Measurements from ENCODE around the gene CACNG8.

GRCh38 chr19:53958168-53958571 lies 4.6 kb upstream of the CACNG8 start:
- TF ChIP-seq POLR2AphosphoS5 (IDR thresholded peaks at IDR 0.05; ENCODE audit: low read depth, low read length) = no peak
- TF ChIP-seq, protein P1, sequence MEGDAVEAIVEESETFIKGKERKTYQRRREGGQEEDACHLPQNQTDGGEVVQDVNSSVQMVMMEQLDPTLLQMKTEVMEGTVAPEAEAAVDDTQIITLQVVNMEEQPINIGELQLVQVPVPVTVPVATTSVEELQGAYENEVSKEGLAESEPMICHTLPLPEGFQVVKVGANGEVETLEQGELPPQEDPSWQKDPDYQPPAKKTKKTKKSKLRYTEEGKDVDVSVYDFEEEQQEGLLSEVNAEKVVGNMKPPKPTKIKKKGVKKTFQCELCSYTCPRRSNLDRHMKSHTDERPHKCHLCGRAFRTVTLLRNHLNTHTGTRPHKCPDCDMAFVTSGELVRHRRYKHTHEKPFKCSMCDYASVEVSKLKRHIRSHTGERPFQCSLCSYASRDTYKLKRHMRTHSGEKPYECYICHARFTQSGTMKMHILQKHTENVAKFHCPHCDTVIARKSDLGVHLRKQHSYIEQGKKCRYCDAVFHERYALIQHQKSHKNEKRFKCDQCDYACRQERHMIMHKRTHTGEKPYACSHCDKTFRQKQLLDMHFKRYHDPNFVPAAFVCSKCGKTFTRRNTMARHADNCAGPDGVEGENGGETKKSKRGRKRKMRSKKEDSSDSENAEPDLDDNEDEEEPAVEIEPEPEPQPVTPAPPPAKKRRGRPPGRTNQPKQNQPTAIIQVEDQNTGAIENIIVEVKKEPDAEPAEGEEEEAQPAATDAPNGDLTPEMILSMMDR (IDR thresholded peaks at IDR 0.05) = no peak

Measured in Panc1 (cell line).